Activated T-cell treated with anti-CD3 and anti-CD28 coated beads for 48 hours (primary cell): ENCODE data around the gene DCAF4L1.

Source experiments
- DNase-seq: peaks from one replicate; pipeline ENCODE4 v3.0.0-alpha.2; 2020; ENCODE audit warnings: low read depth

The DCAF4L1 gene

DNA sequence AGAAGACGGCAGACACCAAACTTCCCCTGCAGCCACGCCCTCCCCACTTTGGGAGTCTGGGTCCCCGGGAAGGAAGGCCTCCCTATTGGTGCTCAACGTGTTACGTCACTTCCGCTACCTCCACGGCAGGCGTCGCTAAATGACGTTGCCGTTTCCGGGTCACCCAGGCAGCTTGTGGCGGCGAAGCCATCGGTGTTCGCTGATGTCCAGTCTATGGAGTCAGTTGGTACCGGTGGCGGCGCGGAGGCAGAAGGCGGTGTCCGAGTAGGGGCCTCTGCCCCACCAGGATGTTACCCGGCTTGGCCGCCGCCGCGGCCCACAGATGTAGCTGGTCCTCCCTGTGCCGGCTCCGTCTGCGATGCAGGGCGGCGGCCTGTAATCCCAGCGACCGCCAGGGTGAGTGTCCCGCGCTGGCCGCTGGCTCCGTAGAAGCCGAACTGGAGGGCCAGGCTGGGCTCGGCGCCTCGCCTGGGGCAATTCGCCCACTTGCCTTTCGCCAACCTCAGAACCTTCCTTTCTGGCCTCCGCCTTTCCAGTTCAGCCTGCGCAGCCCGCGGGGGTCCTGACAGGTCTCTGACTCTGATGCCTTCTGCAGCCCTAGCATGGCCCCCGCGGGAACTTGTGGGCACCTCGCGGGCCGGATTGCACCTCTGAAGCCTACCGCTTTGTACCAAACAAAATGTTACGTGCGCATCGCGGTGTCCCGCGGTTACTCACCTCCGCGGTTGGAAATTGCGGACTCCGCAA is 9.0 kb downstream of the DCAF4L1 start, which contains the start of gene SLC30A9:
Gene SLC30A9 (plus strand): TSS at position 166 of the 747 bp plus-strand sequence. CDS start 122 bp downstream, at position 288.
- peak; percentile 86 for DNase-seq

DNA sequence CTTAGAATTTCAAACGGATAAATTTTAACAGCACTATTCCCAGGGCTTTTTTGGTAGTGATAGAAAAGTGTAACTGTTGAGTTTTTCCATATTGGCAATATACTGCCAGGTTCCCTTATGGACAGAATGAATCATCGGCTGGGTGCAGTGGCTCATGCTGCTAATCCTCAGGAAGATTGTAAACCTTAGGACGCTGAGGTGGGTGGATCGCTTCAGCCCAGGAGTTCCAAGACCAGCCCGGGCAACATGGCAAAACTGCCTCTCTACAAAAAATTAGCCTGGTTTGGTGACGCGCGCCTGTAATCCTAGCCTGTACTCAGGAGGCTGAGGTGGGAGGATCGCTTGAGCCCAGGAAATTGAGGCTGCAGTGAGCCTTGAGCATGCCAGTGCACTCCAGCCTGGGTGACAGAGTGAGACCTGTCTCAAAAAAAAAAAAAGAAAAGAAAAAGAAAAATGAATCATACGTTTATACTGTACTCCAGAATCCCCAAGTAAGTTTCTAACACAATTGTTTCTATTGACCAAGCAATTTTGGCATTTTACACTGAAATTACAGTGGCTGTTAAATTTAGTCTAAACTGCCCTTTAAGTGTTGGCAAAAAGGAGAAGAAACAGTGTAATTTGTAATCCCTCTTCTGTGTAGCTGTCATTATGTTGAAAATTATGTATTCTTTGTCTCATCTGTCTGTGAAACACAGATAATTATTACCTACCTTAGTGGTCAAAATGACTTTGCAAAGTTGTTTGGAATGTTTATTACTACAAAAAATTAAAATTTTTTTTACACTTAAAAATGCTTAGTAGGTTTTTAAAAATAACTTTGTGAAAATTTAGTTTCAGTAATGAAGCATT is 10.6 kb downstream of the DCAF4L1 start:
- DNase-seq = no peak

DNA sequence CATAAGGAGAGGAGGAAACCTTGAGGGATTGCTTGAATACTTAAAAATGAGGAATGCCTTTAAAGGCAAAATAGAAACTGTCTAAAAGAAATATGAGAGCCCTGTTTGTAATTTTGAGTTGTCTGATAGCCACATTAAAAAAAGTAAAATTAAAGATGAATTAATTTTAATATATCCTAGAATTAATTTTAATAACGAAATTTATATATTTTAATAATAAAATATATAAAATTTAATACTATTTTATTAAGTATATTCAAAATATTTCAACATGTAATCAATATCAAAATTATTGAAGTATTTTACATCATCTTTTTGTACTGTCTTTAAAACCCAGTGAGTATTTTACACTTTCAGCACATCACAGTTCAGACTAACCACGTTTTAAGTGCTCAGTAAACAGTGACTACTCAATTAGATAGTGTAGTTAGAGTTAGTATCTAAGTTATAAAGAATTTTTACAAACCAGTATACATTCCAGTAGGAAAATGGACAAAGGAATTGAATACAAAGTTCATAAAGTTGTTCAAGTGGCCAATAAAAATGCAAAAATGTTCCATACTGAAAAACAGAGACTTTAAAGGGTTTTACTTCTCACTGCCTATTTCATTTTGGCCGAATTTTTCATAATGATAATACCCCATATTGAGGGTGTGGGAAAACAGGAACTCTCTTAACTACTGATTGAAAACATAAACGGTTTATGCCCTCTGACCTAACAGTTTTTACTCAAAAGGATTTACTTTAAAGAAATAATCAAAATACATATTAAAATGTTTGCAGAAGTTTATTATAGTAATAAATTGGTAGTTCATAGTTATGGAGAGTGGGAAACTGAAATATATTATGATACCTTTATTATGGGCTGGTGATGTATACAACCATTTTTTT is 11.7 kb downstream of the DCAF4L1 start:
- DNase-seq = no peak

DNA sequence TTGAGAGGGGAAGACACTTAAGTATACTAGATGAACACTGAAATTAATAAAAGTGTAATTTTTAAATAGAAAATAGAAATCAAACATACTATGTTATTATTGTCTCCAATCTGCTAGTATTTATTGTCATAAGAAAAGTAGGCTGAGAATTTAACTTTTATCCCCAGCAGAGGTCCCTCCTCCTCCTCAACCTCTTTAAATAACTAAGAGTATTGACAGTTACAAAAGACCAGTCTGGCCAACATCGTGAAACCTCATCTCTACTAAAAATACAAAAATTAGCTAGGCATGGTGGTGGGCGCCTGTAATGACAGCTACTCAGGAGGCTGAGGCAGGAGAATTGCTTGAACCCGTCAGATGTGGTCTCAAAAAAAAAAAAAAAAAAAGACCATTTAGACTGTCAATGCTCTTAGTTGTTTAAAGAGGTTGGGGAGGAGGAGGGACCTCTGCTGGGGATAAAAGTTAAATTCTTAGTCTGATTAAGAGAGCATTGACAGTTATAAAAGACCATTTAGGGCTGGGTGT is 13.0 kb downstream of the DCAF4L1 start:
- no peak for DNase-seq

DNA sequence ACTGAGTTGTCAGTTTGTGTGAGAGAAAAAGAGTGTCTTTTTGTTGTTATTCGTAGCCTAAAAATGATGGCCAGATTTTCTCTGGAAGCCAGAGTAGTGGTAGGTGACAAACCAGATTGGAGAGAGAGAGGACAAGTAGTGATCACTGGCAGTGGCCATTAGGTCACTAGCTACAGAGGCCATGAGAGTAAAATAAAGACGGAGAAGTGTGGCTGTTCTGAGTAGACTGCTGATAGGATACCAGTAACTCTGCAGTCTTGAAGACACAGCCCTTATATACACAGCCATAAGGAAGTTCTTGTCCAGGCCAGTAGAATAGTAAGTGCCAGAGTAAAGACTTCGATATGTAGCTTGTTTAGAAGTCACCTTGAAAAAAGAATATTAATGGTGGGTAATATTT is 16.5 kb downstream of the DCAF4L1 start:
- no peak for DNase-seq

DNA sequence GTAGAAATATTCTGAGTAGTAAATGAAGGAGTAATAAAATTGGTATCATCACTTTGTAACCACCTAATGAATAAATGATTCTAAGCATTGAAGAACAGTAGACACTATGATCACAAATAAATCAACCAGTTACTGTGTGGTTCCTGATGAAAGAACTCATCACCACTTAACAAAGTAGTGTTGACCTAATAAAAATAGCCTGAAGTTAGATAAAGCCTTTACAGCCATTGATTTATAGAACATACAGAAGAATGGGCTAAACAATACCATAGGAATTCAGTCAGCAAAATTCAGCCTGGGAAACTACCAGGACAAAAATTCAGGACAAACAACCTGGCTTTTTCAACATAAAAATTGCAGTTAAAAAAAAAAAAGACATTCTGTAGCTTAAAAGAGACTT is 17.8 kb downstream of the DCAF4L1 start:
- no peak for DNase-seq

DNA sequence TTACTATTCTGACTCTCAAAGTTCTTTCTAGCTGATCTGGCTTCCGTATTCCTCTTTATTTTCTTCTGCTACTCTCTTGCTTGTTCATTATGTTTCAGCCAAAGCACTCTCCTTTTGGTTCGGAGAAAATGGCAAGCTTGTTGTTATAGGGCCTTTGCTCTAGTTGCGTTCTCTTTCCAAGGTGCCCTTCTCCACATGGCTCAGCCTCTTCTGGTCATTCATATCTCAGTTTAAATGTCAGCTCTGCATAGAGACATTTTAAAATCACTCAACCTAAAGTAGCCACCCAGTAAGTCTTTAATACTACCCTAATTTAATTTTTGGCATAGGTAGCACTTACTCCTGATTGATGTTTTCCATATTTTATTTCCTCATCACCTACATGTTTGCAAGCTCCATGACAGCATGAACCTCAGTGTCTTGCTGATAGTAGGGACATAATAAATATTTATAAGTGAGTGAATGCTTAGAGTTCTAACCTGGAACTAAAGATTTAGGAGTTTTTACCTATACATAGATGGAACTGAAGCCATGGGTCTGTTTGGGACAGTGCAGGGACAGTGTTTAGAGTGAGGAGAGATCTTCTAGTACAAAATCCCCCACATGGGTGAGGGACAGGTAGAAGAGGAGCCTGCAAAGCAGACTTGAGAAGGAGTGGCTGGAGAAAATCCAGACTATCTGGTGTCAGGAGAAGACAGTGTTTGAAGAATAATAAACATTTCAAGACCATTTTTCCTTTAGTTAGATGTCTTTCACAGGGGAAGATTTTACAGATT is 26.6 kb downstream of the DCAF4L1 start:
- no peak for DNase-seq

DNA sequence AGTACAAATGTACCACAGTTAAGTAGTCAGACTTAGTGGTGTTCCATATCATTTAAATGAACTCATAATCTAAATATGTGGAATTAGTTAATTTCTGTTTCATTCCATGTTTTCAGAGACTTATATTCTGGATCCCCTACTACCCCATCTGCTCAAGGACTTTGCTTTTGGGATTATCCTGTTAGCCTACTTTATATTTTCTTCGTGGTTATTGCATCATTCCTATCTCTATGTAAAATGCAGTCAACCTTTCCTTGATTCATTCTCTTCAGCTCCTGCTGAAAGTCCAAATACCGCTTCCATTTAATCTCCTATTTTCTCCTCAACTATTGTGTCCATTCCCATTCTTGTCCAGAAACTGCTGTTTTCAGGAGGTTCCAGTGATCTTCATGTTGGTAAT is 33.9 kb downstream of the DCAF4L1 start:
- no peak for DNase-seq

DNA sequence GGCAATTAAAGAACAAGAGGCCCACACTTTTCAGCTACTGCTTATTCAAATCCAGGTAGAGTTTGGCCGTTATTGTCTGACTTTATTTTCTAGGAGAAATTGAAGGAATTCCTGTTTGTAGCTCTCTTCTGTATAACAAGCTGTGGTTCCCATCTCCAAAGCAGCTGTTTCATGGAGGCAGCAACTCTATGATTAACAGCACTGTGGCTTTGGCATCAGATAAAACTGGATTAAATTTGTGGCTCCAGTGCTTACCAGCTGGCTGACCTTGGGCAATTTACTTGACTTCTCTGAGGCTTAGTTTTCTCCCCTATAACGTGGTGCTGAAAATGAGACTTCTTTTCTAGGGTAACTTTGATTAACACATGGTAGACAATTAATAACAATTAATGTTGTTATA is 36.9 kb downstream of the DCAF4L1 start:
- no peak for DNase-seq
